H1 (cell line): ENCODE results near the gene MEN1. TPM values are rescaled to one million over a fixed set of nuclear protein-coding genes. Genes with fewer than 3 reads are reported as not detected.
A peak's percentile ranks its signal among the peaks of the same experiment; 100 is the strongest.

ENCODE experiments used
- CTCF ChIA-PET: fragments of 300-600 bp; sonication (Branson Sonifier 250); formaldehyde crosslinking; loops from one replicate; lab custom pipeline; 2021; ENCODE audit not compliant: partially characterized antibody; lab: Charles Lee
- POLR2A ChIA-PET: fragments of 300-600 bp; sonication (Branson Sonifier 250); formaldehyde crosslinking; loops from one replicate; lab custom pipeline; 2021; ENCODE audit warnings: inconsistent platforms; ENCODE audit not compliant: partially characterized antibody; lab: Charles Lee
- DNase-seq, 2 experiments: peaks; one replicate each; pipeline versions ENCODE4 v3.0.0 to v3.0.0-alpha.2; 2010 to 2022; ENCODE audit warnings: low spot score in 2 of 2, low read depth in 1 of 2, mixed read lengths in 1 of 2
- FAIRE-seq: peaks from 2 replicates; lab custom pipeline; 2011; peaks lifted over from hg19 to GRCh38; lab: Jason Lieb, UNC
- H2AFZ ChIP-seq: 2 replicates; pipeline ENCODE4 v1.8.1; 2012; ENCODE audit warnings: low read length, inconsistent platforms
- H2AK5ac ChIP-seq: 2 replicates; pipeline ENCODE4 v1.6.1; 2013; ENCODE audit warnings: low read depth, low read length
- H2BK120ac ChIP-seq: replicated peaks from 2 replicates; pipeline ENCODE3; 2013; ENCODE audit warnings: low read depth, low read length, inconsistent platforms
- H2BK12ac ChIP-seq: 2 replicates; pipeline ENCODE4 v1.6.1; 2013; ENCODE audit warnings: low read depth, low read length
- H2BK15ac ChIP-seq: 2 replicates; pipeline ENCODE4 v1.6.1; 2013; ENCODE audit warnings: low read length
- H2BK20ac ChIP-seq: 2 replicates; pipeline ENCODE4 v1.6.1; 2013; ENCODE audit warnings: low read length
- H2BK5ac ChIP-seq: 2 replicates; pipeline ENCODE4 v1.6.1; 2013; ENCODE audit warnings: low read depth, low read length
- H3K14ac ChIP-seq: 2 replicates; pipeline ENCODE4 v1.6.1; 2013; ENCODE audit warnings: inconsistent platforms; ENCODE audit not compliant: insufficient read length
- H3K18ac ChIP-seq: 2 replicates; pipeline ENCODE4 v1.6.1; 2013; ENCODE audit warnings: low read length; ENCODE audit errors: extremely low read depth
- H3K23ac ChIP-seq: 2 replicates; pipeline ENCODE4 v1.6.1; 2013; ENCODE audit warnings: inconsistent platforms; ENCODE audit not compliant: insufficient read length
- H3K23me2 ChIP-seq: 2 replicates; pipeline ENCODE4 v1.6.1; 2013; ENCODE audit warnings: low read depth, low read length
- H3K27ac ChIP-seq: 2 replicates; pipeline ENCODE4 v1.6.1; 2011; ENCODE audit warnings: low read depth, low read length, inconsistent platforms
- H3K27me3 ChIP-seq, 4 experiments: replicated peaks in 1 of 4; 1 replicate in 1 of 4; 2 replicates in 3 of 4; pipeline versions ENCODE4 v1.6.1 to v1.8.1; 2011 to 2013; ENCODE audit warnings: low read length in 3 of 4, mild to moderate bottlenecking in 3 of 4, inconsistent platforms in 2 of 4, mixed read lengths in 2 of 4, moderate library complexity in 1 of 4; ENCODE audit not compliant: control insufficient read depth in 3 of 4, insufficient read depth in 3 of 4; ENCODE audit errors: extremely low read depth in 1 of 4
- H3K36me3 ChIP-seq, 4 experiments: 2 replicates each; pipeline versions ENCODE4 v1.6.1 to v1.8.1; 2011 to 2013; ENCODE audit warnings: mild to moderate bottlenecking in 4 of 4, low read length in 3 of 4, moderate library complexity in 2 of 4, control low read depth in 1 of 4, inconsistent platforms in 1 of 4; ENCODE audit not compliant: insufficient read depth in 4 of 4, control insufficient read depth in 2 of 4
- H3K4ac ChIP-seq: replicated peaks from 2 replicates; pipeline ENCODE3; 2013; ENCODE audit warnings: low read length, low read depth, mixed read lengths, inconsistent platforms; ENCODE audit not compliant: insufficient read length
- H3K4me1 ChIP-seq, 4 experiments: replicated peaks in 1 of 4; 1 replicate in 1 of 4; 2 replicates in 3 of 4; pipeline versions ENCODE4 v1.6.1 to v1.8.1; 2011 to 2013; ENCODE audit warnings: low read length in 3 of 4, inconsistent platforms in 2 of 4, mixed read lengths in 1 of 4; ENCODE audit not compliant: insufficient read depth in 4 of 4, control insufficient read depth in 3 of 4
- H3K4me2 ChIP-seq, 2 experiments: 2 replicates each; pipeline versions ENCODE4 v1.6.1 to v1.8.1; 2011 to 2013; ENCODE audit warnings: low read depth in 2 of 2, low read length in 2 of 2, control low read depth in 1 of 2, inconsistent platforms in 1 of 2, mild to moderate bottlenecking in 1 of 2; ENCODE audit not compliant: insufficient read depth in 1 of 2
- H3K4me3 ChIP-seq, 4 experiments: fragments of 200-600, 300-600 bp in 1 of 4; sonication (generic), shearing (Covaris generic), sonication (Bioruptor Twin) in 1 of 4; 2 replicates each; pipeline versions ENCODE4 v1.5.1 to v1.8.1; 2011 to 2016; ENCODE audit warnings: low read length in 4 of 4, low read depth in 3 of 4, control low read depth in 2 of 4, inconsistent platforms in 2 of 4, mild to moderate bottlenecking in 2 of 4, mixed read lengths in 1 of 4, moderate library complexity in 1 of 4; ENCODE audit not compliant: insufficient read depth in 2 of 4; ENCODE audit errors: extremely low read depth in 1 of 4
- H3K56ac ChIP-seq: replicated peaks from 2 replicates; pipeline ENCODE3; 2013; ENCODE audit warnings: low read depth, mild to moderate bottlenecking, mixed read lengths, low read length, inconsistent platforms; ENCODE audit not compliant: insufficient read length
- H3K79me1 ChIP-seq: 2 replicates; pipeline ENCODE4 v1.6.1; 2013; ENCODE audit warnings: low read depth, low read length, control low read depth
- H3K79me2 ChIP-seq, 2 experiments: 2 replicates each; pipeline versions ENCODE4 v1.6.1 to v1.8.1; 2012 to 2013; ENCODE audit warnings: low read length in 2 of 2, mild to moderate bottlenecking in 2 of 2, inconsistent platforms in 1 of 2; ENCODE audit not compliant: insufficient read depth in 2 of 2, control insufficient read depth in 1 of 2
- H3K9ac ChIP-seq, 4 experiments: replicated peaks in 1 of 4; 1 replicate in 1 of 4; 2 replicates in 3 of 4; pipeline versions ENCODE4 v1.6.1 to v1.8.1; 2011 to 2013; ENCODE audit warnings: low read depth in 3 of 4, low read length in 3 of 4, control low read depth in 2 of 4, mild to moderate bottlenecking in 2 of 4, moderate library complexity in 2 of 4, inconsistent platforms in 1 of 4; ENCODE audit errors: extremely low read depth in 1 of 4
- H3K9me3 ChIP-seq, 2 experiments: 2 replicates each; pipeline versions ENCODE4 v1.6.1 to v1.8.1; 2012 to 2013; ENCODE audit warnings: mild to moderate bottlenecking in 2 of 2, moderate library complexity in 2 of 2, control low read depth in 1 of 2, inconsistent platforms in 1 of 2, low read depth in 1 of 2, low read length in 1 of 2, mixed read lengths in 1 of 2; ENCODE audit not compliant: insufficient read depth in 2 of 2
- H4K20me1 ChIP-seq, 2 experiments: replicated peaks in 1 of 2; 2 replicates each; pipeline versions ENCODE3 to v1.8.1; 2011 to 2013; ENCODE audit warnings: inconsistent platforms in 2 of 2, low read length in 2 of 2, mild to moderate bottlenecking in 1 of 2; ENCODE audit not compliant: insufficient read depth in 2 of 2, control insufficient read depth in 1 of 2
- H4K5ac ChIP-seq: 2 replicates; pipeline ENCODE4 v1.6.1; 2013; ENCODE audit warnings: low read length, low read depth, mixed read lengths, inconsistent platforms; ENCODE audit not compliant: insufficient read length
- H4K8ac ChIP-seq: 2 replicates; pipeline ENCODE4 v1.8.0; 2013; ENCODE audit warnings: mild to moderate bottlenecking, moderate library complexity, low read length, inconsistent platforms; ENCODE audit not compliant: insufficient read depth; ENCODE audit errors: extremely low read depth
- H4K91ac ChIP-seq: replicated peaks from 2 replicates; pipeline ENCODE3; 2013; ENCODE audit warnings: low read length, mixed read lengths, inconsistent platforms; ENCODE audit not compliant: insufficient read length
- BCL11A ChIP-seq, 2 experiments: IDR thresholded peaks; one replicate each; pipeline ENCODE4 v1.6.1; 2011; ENCODE audit warnings: low read depth in 2 of 2, low read length in 2 of 2, mild to moderate bottlenecking in 2 of 2
- KDM1A ChIP-seq: fragments of 200-600, 300-600 bp; sonication (generic); IDR thresholded peaks from 2 replicates; pipeline ENCODE4 v1.7.1; 2016; ENCODE audit warnings: mild to moderate bottlenecking, low read length, borderline replicate concordance
- NRF1 ChIP-seq: IDR thresholded peaks from 2 replicates; pipeline ENCODE4 v1.6.1; 2011; ENCODE audit warnings: mild to moderate bottlenecking, low read depth, low read length, improper control_type of control experiment
- POLR2A ChIP-seq, 2 experiments: IDR thresholded peaks; 1 replicate in 1 of 2; 2 replicates in 1 of 2; pipeline ENCODE4 v1.6.1; 2011; ENCODE audit warnings: low read depth in 2 of 2, low read length in 2 of 2, mild to moderate bottlenecking in 2 of 2; ENCODE audit errors: control extremely low read depth in 1 of 2
- RXRA ChIP-seq: IDR thresholded peaks from 2 replicates; pipeline ENCODE4 v1.6.1; 2011; ENCODE audit warnings: low read depth, mild to moderate bottlenecking, low read length, moderate library complexity; ENCODE audit not compliant: insufficient read depth
- ZNF274 ChIP-seq: IDR thresholded peaks from 2 replicates; pipeline ENCODE4 v1.7.0; 2012; ENCODE audit warnings: low read length, borderline replicate concordance; ENCODE audit errors: extremely low read depth
- WGBS, 2 experiments: shearing (Covaris generic) in 1 of 2; methylation state at CpG; one replicate each; pipeline versions ENCODE4 v1.1.6 to v1.1.7; 2013 to 2015; ENCODE audit warnings: low lambda C conversion rate in 2 of 2, mixed read lengths in 2 of 2, inconsistent platforms in 1 of 2, low coverage in 1 of 2, missing lambda C conversion rate in 1 of 2; ENCODE audit not compliant: insufficient replicate concordance in 2 of 2, insufficient coverage in 1 of 2, insufficient read length in 1 of 2; ENCODE audit errors: extremely low coverage in 1 of 2, missing lambda C conversion rate in 1 of 2; 5-methylcytosine and 5-hydroxymethylcytosine counted together
- polyA plus RNA-seq, 7 experiments: library from polyadenylated mRNA; depleted of rRNA in 3 of 7; stranded (reverse) in 5 of 7; unstranded in 2 of 7; fragments of >200 nt in 5 of 7; fragments of 200-250 nt in 2 of 7; gene quantifications; 1 replicate in 5 of 7; 2 replicates in 1 of 7; 4 replicates in 1 of 7; pipeline versions ENCODE4 v1.2.1 to v1.2.3, GENCODE V29; 2011 to 2013; ENCODE audit warnings: missing spikeins in 2 of 7, mixed read lengths in 2 of 7
- total RNA-seq: library from RNA; stranded (reverse); fragmentation: NEBNext Ultra II Directional; extraction: Animal tissue kit (Norgen Biotek cat#: 25700); gene quantifications from 2 replicates; pipeline ENCODE4 v1.2.1, GENCODE V29; 2021
- TF ChIP-seq, protein P1 (sequence below): IDR thresholded peaks from 2 replicates; pipeline ENCODE4 v1.6.1; 2012; ENCODE audit warnings: low read length, inconsistent platforms

Gene MEN1
- total and polyA plus RNA-seq, 2 of the 8 experiments (the other 6 are each of a cell fraction or from before 2014, with no cell fraction given), result 47.2 to 56.3 TPM

- ChIA-PET POLR2A (interaction anchor here (0.6 to 42.9 kb wide), 17 partner anchors 3 to 373 kb away, joined by 3 to 1087 read pairs (median 3); partner anchors contain the start of genes FAU, MRPL49, PYGM and RASGRP2), CTCF (interaction anchor here (0.7 to 23.6 kb wide), 8 partner anchors 8 to 314 kb away, joined by 3 to 376 read pairs (median 4); partner anchors contain the start of gene RASGRP2)
- Histone ChIP-seq H2AK5ac (no peak overlapping the region), H3K4me1 (peaks cover 26 to 77% (median 64%) of the 10 kb centered on the region in 4 experiments), H3K9me3 (no peaks in the 10 kb centered on the region), H2AFZ (no peak overlapping the region), H3K56ac (peak overlapping the region; percentile 27), H3K36me3 (peaks cover 20 to 44% (median 33%) of the 10 kb centered on the region in 4 experiments), H4K91ac (peak overlapping the region; percentile 67), H2BK120ac (peak overlapping the region; percentile 27), H3K23me2 (no peaks in the 10 kb centered on the region), H3K27me3 (no peaks in the 10 kb centered on the region), H3K23ac (no peak overlapping the region), H2BK15ac (no peak overlapping the region; the same call in 1 of the 2 replicates), H2BK20ac (peak overlapping the region; percentile 75), H2BK12ac (peak overlapping the region; percentile 72), H3K4me3 (peak overlapping the region in 3 of 4 experiments; percentile 14 to 36 (median 29); a peak in 4 of 8 replicates), H3K4ac (peak overlapping the region; percentile 34), H4K20me1 (peaks cover 11 to 19% of the 10 kb centered on the region in 2 experiments), H3K14ac (no peak overlapping the region), H3K9ac (peak overlapping the region in 2 of 4 experiments; percentile 51 to 56; a peak in 4 of 7 replicates), H2BK5ac (peak overlapping the region; percentile 100), H3K79me1 (peaks cover 3% of the 10 kb centered on the region), H4K5ac (peak overlapping the region; percentile 61), H3K4me2 (peak overlapping the region; percentile 56 to 70), H4K8ac (0 out of 2 replicates have a peak overlapping the region, but pooled peaks have one; percentile 4), H3K27ac (peak overlapping the region; percentile 86), H3K79me2 (peaks cover 0 to 11% of the 10 kb centered on the region in 2 experiments; a peak in 1 of 4 replicates), H3K18ac (peak overlapping the region; percentile 95)
- DNase-seq (peak in 1 of 2 experiments; percentile 71), FAIRE-seq (peak; percentile 89)
- 9% methylated on average over 13 of the region's 13 CpGs; no CpG with 5 or more reads in 1 of the 2 experiments for WGBS, 2 experiments
- TF ChIP-seq RXRA (0 out of 2 replicates have a peak, but pooled peaks have one; percentile 42), POLR2A (IDR thresholded peaks at IDR 0.05; ENCODE audit: control extremely low read depth in 1 of 2, low read depth in 2 of 2, low read length in 2 of 2) (no peak; a peak in 1 of 3 replicates), NRF1 (no peak), ZNF274 (no peak), BCL11A (IDR thresholded peaks at IDR 0.05; ENCODE audit: low read depth in 2 of 2, low read length in 2 of 2) (no peak), KDM1A (no peak)
- TF ChIP-seq, protein P1, sequence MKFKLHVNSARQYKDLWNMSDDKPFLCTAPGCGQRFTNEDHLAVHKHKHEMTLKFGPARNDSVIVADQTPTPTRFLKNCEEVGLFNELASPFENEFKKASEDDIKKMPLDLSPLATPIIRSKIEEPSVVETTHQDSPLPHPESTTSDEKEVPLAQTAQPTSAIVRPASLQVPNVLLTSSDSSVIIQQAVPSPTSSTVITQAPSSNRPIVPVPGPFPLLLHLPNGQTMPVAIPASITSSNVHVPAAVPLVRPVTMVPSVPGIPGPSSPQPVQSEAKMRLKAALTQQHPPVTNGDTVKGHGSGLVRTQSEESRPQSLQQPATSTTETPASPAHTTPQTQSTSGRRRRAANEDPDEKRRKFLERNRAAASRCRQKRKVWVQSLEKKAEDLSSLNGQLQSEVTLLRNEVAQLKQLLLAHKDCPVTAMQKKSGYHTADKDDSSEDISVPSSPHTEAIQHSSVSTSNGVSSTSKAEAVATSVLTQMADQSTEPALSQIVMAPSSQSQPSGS, result peak; percentile 80
These were observed 47.5 kb downstream of the MEN1 start for GRCh38 chr11:64762674-64763525.
